ENCODE measurements around the gene SPTBN4. TPM values are rescaled to one million over a fixed set of nuclear protein-coding genes. Genes with fewer than 3 reads are reported as not detected.

The SPTBN4 gene
- total RNA-seq, 2 donors from 2014 or later = 0.79 to 2.0 TPM

GRCh38 chr19:40534148-40534547 lies 67.3 kb downstream of the SPTBN4 start:
- no peaks in the 10 kb centered on the region for H3K9me3 Mint-ChIP-seq
- DNase-seq = no peak
- Histone ChIP-seq H3K27ac (ENCODE audit: low read depth, low read length) (no peak overlapping the region), H3K36me3 (ENCODE audit: control insufficient read depth, insufficient read depth, low read length) (no peaks in the 10 kb centered on the region), H3K27me3 (ENCODE audit: control insufficient read depth, insufficient read depth, low read length, poor library complexity, severe bottlenecking) (peaks cover 14% of the 10 kb centered on the region), H3K9me3 (ENCODE audit: control insufficient read depth, low read length) (no peaks in the 10 kb centered on the region), H3K4me1 (ENCODE audit: control insufficient read depth, insufficient read depth, low read length) (no peaks in the 10 kb centered on the region), H3K9ac (ENCODE audit: extremely low read depth, low read length, poor library complexity, severe bottlenecking) (no peak overlapping the region), H3K4me3 (ENCODE audit: low read length) (no peak overlapping the region)
- peaks cover 7% of the 10 kb centered on the region for H3K4me1 Mint-ChIP-seq
- H3K4me3 Mint-ChIP-seq = no peak overlapping the region
- no peak overlapping the region for H3K27ac Mint-ChIP-seq
- TF ChIP-seq CTCF (conservative IDR thresholded peaks at IDR 0.05) = no peak
- no peaks in the 10 kb centered on the region for H3K36me3 Mint-ChIP-seq (ENCODE audit: low read depth)
- H3K27me3 Mint-ChIP-seq (ENCODE audit: insufficient read depth) = peaks cover 43% of the 10 kb centered on the region
- WGBS, 2 experiments (ENCODE audit: insufficient coverage in 1 of 2, insufficient read length in 1 of 2) = 82 to 93% methylated on average over 4 of the region's 4 CpGs

- TF ChIP-seq CTCF (conservative IDR thresholded peaks at IDR 0.05) = peak; percentile 52
- Histone ChIP-seq H3K4me3 (ENCODE audit: low read length) (no peak overlapping the region), H3K4me1 (ENCODE audit: control insufficient read depth, insufficient read depth, low read length) (no peaks in the 10 kb centered on the region), H3K36me3 (ENCODE audit: control insufficient read depth, insufficient read depth, low read length) (no peaks in the 10 kb centered on the region), H3K9ac (ENCODE audit: extremely low read depth, low read length, poor library complexity, severe bottlenecking) (no peak overlapping the region), H3K27ac (ENCODE audit: low read depth, low read length) (no peak overlapping the region), H3K9me3 (ENCODE audit: control insufficient read depth, low read length) (no peaks in the 10 kb centered on the region), H3K27me3 (ENCODE audit: control insufficient read depth, insufficient read depth, low read length, poor library complexity, severe bottlenecking) (no peaks in the 10 kb centered on the region)
- Mint-ChIP-seq H3K27me3 (ENCODE audit: insufficient read depth) (peaks cover 29% of the 10 kb centered on the region), H3K36me3 (ENCODE audit: low read depth) (no peaks in the 10 kb centered on the region), H3K4me3 (no peak overlapping the region), H3K9me3 (no peaks in the 10 kb centered on the region), H3K4me1 (no peaks in the 10 kb centered on the region), H3K27ac (no peak overlapping the region)
- 82 to 92% methylated on average over 3 to 4 of the region's 4 CpGs for WGBS, 2 experiments (ENCODE audit: insufficient coverage in 1 of 2, insufficient read length in 1 of 2)
- no peak for DNase-seq
Observed at GRCh38 chr19:40539070-40539469, 72.3 kb downstream of the SPTBN4 start.

- Mint-ChIP-seq H3K27ac (no peak overlapping the region), H3K36me3 (ENCODE audit: low read depth) (no peaks in the 10 kb centered on the region), H3K4me3 (no peak overlapping the region), H3K4me1 (no peaks in the 10 kb centered on the region), H3K9me3 (peaks cover 15% of the 10 kb centered on the region), H3K27me3 (ENCODE audit: insufficient read depth) (peaks cover 29% of the 10 kb centered on the region)
- no peak overlapping the region for H3K27ac ChIP-seq (ENCODE audit: low read depth, low read length)
- peaks cover 6% of the 10 kb centered on the region for H3K9me3 ChIP-seq (ENCODE audit: control insufficient read depth, low read length)
- no peak for DNase-seq
- H3K4me3 ChIP-seq (ENCODE audit: low read length) = no peak overlapping the region
- 90% methylated on average over 4 to 6 of the region's 6 CpGs for WGBS, 2 experiments (ENCODE audit: insufficient coverage in 1 of 2, insufficient read length in 1 of 2)
- no peak for TF ChIP-seq CTCF (conservative IDR thresholded peaks at IDR 0.05)
- no peaks in the 10 kb centered on the region for H3K4me1 ChIP-seq (ENCODE audit: control insufficient read depth, insufficient read depth, low read length)
- H3K9ac ChIP-seq (ENCODE audit: extremely low read depth, low read length, poor library complexity, severe bottlenecking) = no peak overlapping the region
- no peaks in the 10 kb centered on the region for H3K36me3 ChIP-seq (ENCODE audit: control insufficient read depth, insufficient read depth, low read length)
- no peaks in the 10 kb centered on the region for H3K27me3 ChIP-seq (ENCODE audit: control insufficient read depth, insufficient read depth, low read length, poor library complexity, severe bottlenecking)
Observed at GRCh38 chr19:40542202-40542859, 75.5 kb downstream of the SPTBN4 start.

All from endodermal cell (in vitro differentiated cells).